Measurements from ENCODE around the gene HOXA11.

DNA sequence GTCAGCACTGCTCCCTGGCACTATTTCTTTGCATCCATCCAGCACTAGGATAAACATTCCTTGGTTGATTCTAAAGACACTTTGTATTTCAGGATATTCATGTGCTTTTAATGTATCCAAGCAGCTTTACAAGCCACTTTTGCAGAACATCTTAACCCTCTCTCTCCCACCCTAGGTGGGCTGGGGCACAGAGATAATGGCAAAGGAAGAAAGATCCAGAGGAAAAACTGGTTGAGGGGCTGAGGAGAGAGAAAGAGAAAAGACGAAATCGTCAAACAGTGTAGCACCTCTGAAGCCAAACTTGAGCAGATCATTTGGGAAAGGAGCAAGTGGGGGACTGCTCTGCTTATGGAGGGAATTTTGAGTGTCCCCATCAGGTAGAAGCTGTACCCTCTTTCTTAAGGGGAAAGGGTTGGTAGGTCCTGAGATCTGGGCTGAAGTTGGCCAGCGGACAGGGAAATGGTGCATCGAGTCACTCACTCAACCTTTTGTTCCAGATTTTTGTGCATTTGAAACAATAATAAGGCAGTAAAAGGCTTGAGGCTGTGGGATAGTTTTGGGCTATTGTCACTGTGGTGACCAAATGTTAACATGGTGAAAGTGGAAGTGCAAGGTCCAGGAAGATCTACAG lies 19.0 kb upstream of the HOXA11 start:
- TF ChIP-seq, protein P1, sequence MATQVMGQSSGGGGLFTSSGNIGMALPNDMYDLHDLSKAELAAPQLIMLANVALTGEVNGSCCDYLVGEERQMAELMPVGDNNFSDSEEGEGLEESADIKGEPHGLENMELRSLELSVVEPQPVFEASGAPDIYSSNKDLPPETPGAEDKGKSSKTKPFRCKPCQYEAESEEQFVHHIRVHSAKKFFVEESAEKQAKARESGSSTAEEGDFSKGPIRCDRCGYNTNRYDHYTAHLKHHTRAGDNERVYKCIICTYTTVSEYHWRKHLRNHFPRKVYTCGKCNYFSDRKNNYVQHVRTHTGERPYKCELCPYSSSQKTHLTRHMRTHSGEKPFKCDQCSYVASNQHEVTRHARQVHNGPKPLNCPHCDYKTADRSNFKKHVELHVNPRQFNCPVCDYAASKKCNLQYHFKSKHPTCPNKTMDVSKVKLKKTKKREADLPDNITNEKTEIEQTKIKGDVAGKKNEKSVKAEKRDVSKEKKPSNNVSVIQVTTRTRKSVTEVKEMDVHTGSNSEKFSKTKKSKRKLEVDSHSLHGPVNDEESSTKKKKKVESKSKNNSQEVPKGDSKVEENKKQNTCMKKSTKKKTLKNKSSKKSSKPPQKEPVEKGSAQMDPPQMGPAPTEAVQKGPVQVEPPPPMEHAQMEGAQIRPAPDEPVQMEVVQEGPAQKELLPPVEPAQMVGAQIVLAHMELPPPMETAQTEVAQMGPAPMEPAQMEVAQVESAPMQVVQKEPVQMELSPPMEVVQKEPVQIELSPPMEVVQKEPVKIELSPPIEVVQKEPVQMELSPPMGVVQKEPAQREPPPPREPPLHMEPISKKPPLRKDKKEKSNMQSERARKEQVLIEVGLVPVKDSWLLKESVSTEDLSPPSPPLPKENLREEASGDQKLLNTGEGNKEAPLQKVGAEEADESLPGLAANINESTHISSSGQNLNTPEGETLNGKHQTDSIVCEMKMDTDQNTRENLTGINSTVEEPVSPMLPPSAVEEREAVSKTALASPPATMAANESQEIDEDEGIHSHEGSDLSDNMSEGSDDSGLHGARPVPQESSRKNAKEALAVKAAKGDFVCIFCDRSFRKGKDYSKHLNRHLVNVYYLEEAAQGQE (IDR thresholded peaks at IDR 0.05) = no peak
- TF ChIP-seq, protein P2, sequence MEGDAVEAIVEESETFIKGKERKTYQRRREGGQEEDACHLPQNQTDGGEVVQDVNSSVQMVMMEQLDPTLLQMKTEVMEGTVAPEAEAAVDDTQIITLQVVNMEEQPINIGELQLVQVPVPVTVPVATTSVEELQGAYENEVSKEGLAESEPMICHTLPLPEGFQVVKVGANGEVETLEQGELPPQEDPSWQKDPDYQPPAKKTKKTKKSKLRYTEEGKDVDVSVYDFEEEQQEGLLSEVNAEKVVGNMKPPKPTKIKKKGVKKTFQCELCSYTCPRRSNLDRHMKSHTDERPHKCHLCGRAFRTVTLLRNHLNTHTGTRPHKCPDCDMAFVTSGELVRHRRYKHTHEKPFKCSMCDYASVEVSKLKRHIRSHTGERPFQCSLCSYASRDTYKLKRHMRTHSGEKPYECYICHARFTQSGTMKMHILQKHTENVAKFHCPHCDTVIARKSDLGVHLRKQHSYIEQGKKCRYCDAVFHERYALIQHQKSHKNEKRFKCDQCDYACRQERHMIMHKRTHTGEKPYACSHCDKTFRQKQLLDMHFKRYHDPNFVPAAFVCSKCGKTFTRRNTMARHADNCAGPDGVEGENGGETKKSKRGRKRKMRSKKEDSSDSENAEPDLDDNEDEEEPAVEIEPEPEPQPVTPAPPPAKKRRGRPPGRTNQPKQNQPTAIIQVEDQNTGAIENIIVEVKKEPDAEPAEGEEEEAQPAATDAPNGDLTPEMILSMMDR (IDR thresholded peaks at IDR 0.05; ENCODE audit: low read depth, low read length, missing input control) = no peak
- TF ChIP-seq RAD21 (IDR thresholded peaks at IDR 0.05) = no peak
- TF ChIP-seq HNF4G (IDR thresholded peaks at IDR 0.05) = no peak
- TF ChIP-seq YY1 (IDR thresholded peaks at IDR 0.05) = no peak
- TF ChIP-seq TAF1 (conservative IDR thresholded peaks at IDR 0.05) = no peak
- TF ChIP-seq, protein P3, sequence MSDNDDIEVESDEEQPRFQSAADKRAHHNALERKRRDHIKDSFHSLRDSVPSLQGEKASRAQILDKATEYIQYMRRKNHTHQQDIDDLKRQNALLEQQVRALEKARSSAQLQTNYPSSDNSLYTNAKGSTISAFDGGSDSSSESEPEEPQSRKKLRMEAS (IDR thresholded peaks at IDR 0.05) = no peak
- TF ChIP-seq RXRA (IDR thresholded peaks at IDR 0.05) = no peak
- TF ChIP-seq EGR1 (IDR thresholded peaks at IDR 0.05; ENCODE audit: low read depth in 2 of 2) = no peak
- no peak for TF ChIP-seq JUND (IDR thresholded peaks at IDR 0.05)
- TF ChIP-seq FOXA1 (IDR thresholded peaks at IDR 0.05) = no peak
- TF ChIP-seq, protein P4, sequence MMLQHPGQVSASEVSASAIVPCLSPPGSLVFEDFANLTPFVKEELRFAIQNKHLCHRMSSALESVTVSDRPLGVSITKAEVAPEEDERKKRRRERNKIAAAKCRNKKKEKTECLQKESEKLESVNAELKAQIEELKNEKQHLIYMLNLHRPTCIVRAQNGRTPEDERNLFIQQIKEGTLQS (IDR thresholded peaks at IDR 0.05) = no peak
- TF ChIP-seq GABPA (IDR thresholded peaks at IDR 0.05 in 1 of 2, conservative IDR thresholded peaks at IDR 0.05 in 1 of 2) = no peak
